H1 (cell line): ENCODE data around the gene CSRP1. TPM values are rescaled to one million over a fixed set of nuclear protein-coding genes. Genes with fewer than 3 reads are reported as not detected.
A peak's percentile ranks its signal among the peaks of the same experiment; 100 is the strongest.

Experiments used
- CTCF ChIA-PET: fragments of 300-600 bp; sonication (Branson Sonifier 250); formaldehyde crosslinking; loops from one replicate; lab custom pipeline; 2021; ENCODE audit not compliant: partially characterized antibody; lab: Charles Lee
- POLR2A ChIA-PET: fragments of 300-600 bp; sonication (Branson Sonifier 250); formaldehyde crosslinking; loops from one replicate; lab custom pipeline; 2021; ENCODE audit warnings: inconsistent platforms; ENCODE audit not compliant: partially characterized antibody; lab: Charles Lee
- DNase-seq, 2 experiments: peaks; one replicate each; pipeline versions ENCODE4 v3.0.0 to v3.0.0-alpha.2; 2010 to 2022; ENCODE audit warnings: low spot score in 2 of 2, low read depth in 1 of 2, mixed read lengths in 1 of 2
- FAIRE-seq: peaks from 2 replicates; lab custom pipeline; 2011; peaks lifted over from hg19 to GRCh38; lab: Jason Lieb, UNC
- H2AFZ ChIP-seq: 2 replicates; pipeline ENCODE4 v1.8.1; 2012; ENCODE audit warnings: low read length, inconsistent platforms
- H2AK5ac ChIP-seq: 2 replicates; pipeline ENCODE4 v1.6.1; 2013; ENCODE audit warnings: low read depth, low read length
- H2BK120ac ChIP-seq: replicated peaks from 2 replicates; pipeline ENCODE3; 2013; ENCODE audit warnings: low read depth, low read length, inconsistent platforms
- H2BK12ac ChIP-seq: 2 replicates; pipeline ENCODE4 v1.6.1; 2013; ENCODE audit warnings: low read depth, low read length
- H2BK15ac ChIP-seq: 2 replicates; pipeline ENCODE4 v1.6.1; 2013; ENCODE audit warnings: low read length
- H2BK20ac ChIP-seq: 2 replicates; pipeline ENCODE4 v1.6.1; 2013; ENCODE audit warnings: low read length
- H2BK5ac ChIP-seq: 2 replicates; pipeline ENCODE4 v1.6.1; 2013; ENCODE audit warnings: low read depth, low read length
- H3K14ac ChIP-seq: 2 replicates; pipeline ENCODE4 v1.6.1; 2013; ENCODE audit warnings: inconsistent platforms; ENCODE audit not compliant: insufficient read length
- H3K18ac ChIP-seq: 2 replicates; pipeline ENCODE4 v1.6.1; 2013; ENCODE audit warnings: low read length; ENCODE audit errors: extremely low read depth
- H3K23ac ChIP-seq: 2 replicates; pipeline ENCODE4 v1.6.1; 2013; ENCODE audit warnings: inconsistent platforms; ENCODE audit not compliant: insufficient read length
- H3K23me2 ChIP-seq: 2 replicates; pipeline ENCODE4 v1.6.1; 2013; ENCODE audit warnings: low read depth, low read length
- H3K27ac ChIP-seq: 2 replicates; pipeline ENCODE4 v1.6.1; 2011; ENCODE audit warnings: low read depth, low read length, inconsistent platforms
- H3K27me3 ChIP-seq, 4 experiments: replicated peaks in 1 of 4; 1 replicate in 1 of 4; 2 replicates in 3 of 4; pipeline versions ENCODE4 v1.6.1 to v1.8.1; 2011 to 2013; ENCODE audit warnings: low read length in 3 of 4, mild to moderate bottlenecking in 3 of 4, inconsistent platforms in 2 of 4, mixed read lengths in 2 of 4, moderate library complexity in 1 of 4; ENCODE audit not compliant: control insufficient read depth in 3 of 4, insufficient read depth in 3 of 4; ENCODE audit errors: extremely low read depth in 1 of 4
- H3K36me3 ChIP-seq, 4 experiments: 2 replicates each; pipeline versions ENCODE4 v1.6.1 to v1.8.1; 2011 to 2013; ENCODE audit warnings: mild to moderate bottlenecking in 4 of 4, low read length in 3 of 4, moderate library complexity in 2 of 4, control low read depth in 1 of 4, inconsistent platforms in 1 of 4; ENCODE audit not compliant: insufficient read depth in 4 of 4, control insufficient read depth in 2 of 4
- H3K4ac ChIP-seq: replicated peaks from 2 replicates; pipeline ENCODE3; 2013; ENCODE audit warnings: low read length, low read depth, mixed read lengths, inconsistent platforms; ENCODE audit not compliant: insufficient read length
- H3K4me1 ChIP-seq, 4 experiments: replicated peaks in 1 of 4; 1 replicate in 1 of 4; 2 replicates in 3 of 4; pipeline versions ENCODE4 v1.6.1 to v1.8.1; 2011 to 2013; ENCODE audit warnings: low read length in 3 of 4, inconsistent platforms in 2 of 4, mixed read lengths in 1 of 4; ENCODE audit not compliant: insufficient read depth in 4 of 4, control insufficient read depth in 3 of 4
- H3K4me2 ChIP-seq, 2 experiments: 2 replicates each; pipeline versions ENCODE4 v1.6.1 to v1.8.1; 2011 to 2013; ENCODE audit warnings: low read depth in 2 of 2, low read length in 2 of 2, control low read depth in 1 of 2, inconsistent platforms in 1 of 2, mild to moderate bottlenecking in 1 of 2; ENCODE audit not compliant: insufficient read depth in 1 of 2
- H3K4me3 ChIP-seq, 4 experiments: fragments of 200-600, 300-600 bp in 1 of 4; sonication (generic), shearing (Covaris generic), sonication (Bioruptor Twin) in 1 of 4; 2 replicates each; pipeline versions ENCODE4 v1.5.1 to v1.8.1; 2011 to 2016; ENCODE audit warnings: low read length in 4 of 4, low read depth in 3 of 4, control low read depth in 2 of 4, inconsistent platforms in 2 of 4, mild to moderate bottlenecking in 2 of 4, mixed read lengths in 1 of 4, moderate library complexity in 1 of 4; ENCODE audit not compliant: insufficient read depth in 2 of 4; ENCODE audit errors: extremely low read depth in 1 of 4
- H3K56ac ChIP-seq: replicated peaks from 2 replicates; pipeline ENCODE3; 2013; ENCODE audit warnings: low read depth, mild to moderate bottlenecking, mixed read lengths, low read length, inconsistent platforms; ENCODE audit not compliant: insufficient read length
- H3K79me1 ChIP-seq: 2 replicates; pipeline ENCODE4 v1.6.1; 2013; ENCODE audit warnings: low read depth, low read length, control low read depth
- H3K79me2 ChIP-seq, 2 experiments: 2 replicates each; pipeline versions ENCODE4 v1.6.1 to v1.8.1; 2012 to 2013; ENCODE audit warnings: low read length in 2 of 2, mild to moderate bottlenecking in 2 of 2, inconsistent platforms in 1 of 2; ENCODE audit not compliant: insufficient read depth in 2 of 2, control insufficient read depth in 1 of 2
- H3K9ac ChIP-seq, 4 experiments: replicated peaks in 1 of 4; 1 replicate in 1 of 4; 2 replicates in 3 of 4; pipeline versions ENCODE4 v1.6.1 to v1.8.1; 2011 to 2013; ENCODE audit warnings: low read depth in 3 of 4, low read length in 3 of 4, control low read depth in 2 of 4, mild to moderate bottlenecking in 2 of 4, moderate library complexity in 2 of 4, inconsistent platforms in 1 of 4; ENCODE audit errors: extremely low read depth in 1 of 4
- H3K9me3 ChIP-seq, 2 experiments: 2 replicates each; pipeline versions ENCODE4 v1.6.1 to v1.8.1; 2012 to 2013; ENCODE audit warnings: mild to moderate bottlenecking in 2 of 2, moderate library complexity in 2 of 2, control low read depth in 1 of 2, inconsistent platforms in 1 of 2, low read depth in 1 of 2, low read length in 1 of 2, mixed read lengths in 1 of 2; ENCODE audit not compliant: insufficient read depth in 2 of 2
- H4K20me1 ChIP-seq, 2 experiments: replicated peaks in 1 of 2; 2 replicates each; pipeline versions ENCODE3 to v1.8.1; 2011 to 2013; ENCODE audit warnings: inconsistent platforms in 2 of 2, low read length in 2 of 2, mild to moderate bottlenecking in 1 of 2; ENCODE audit not compliant: insufficient read depth in 2 of 2, control insufficient read depth in 1 of 2
- H4K5ac ChIP-seq: 2 replicates; pipeline ENCODE4 v1.6.1; 2013; ENCODE audit warnings: low read length, low read depth, mixed read lengths, inconsistent platforms; ENCODE audit not compliant: insufficient read length
- H4K8ac ChIP-seq: 2 replicates; pipeline ENCODE4 v1.8.0; 2013; ENCODE audit warnings: mild to moderate bottlenecking, moderate library complexity, low read length, inconsistent platforms; ENCODE audit not compliant: insufficient read depth; ENCODE audit errors: extremely low read depth
- H4K91ac ChIP-seq: replicated peaks from 2 replicates; pipeline ENCODE3; 2013; ENCODE audit warnings: low read length, mixed read lengths, inconsistent platforms; ENCODE audit not compliant: insufficient read length
- ASH2L ChIP-seq: fragments of 200-600, 300-600 bp; sonication (generic); IDR thresholded peaks from one replicate; pipeline ENCODE4 v1.7.1; 2017; ENCODE audit warnings: low read length
- BCL11A ChIP-seq, 2 experiments: IDR thresholded peaks; one replicate each; pipeline ENCODE4 v1.6.1; 2011; ENCODE audit warnings: low read depth in 2 of 2, low read length in 2 of 2, mild to moderate bottlenecking in 2 of 2
- BRCA1 ChIP-seq: IDR thresholded peaks from 2 replicates; pipeline ENCODE4 v1.6.1; 2012; ENCODE audit warnings: low read depth, low read length, improper control_type of control experiment
- CBX8 ChIP-seq: fragments of 300-800, 300-1000 bp; sonication (generic); IDR thresholded peaks from 2 replicates; pipeline ENCODE4 v1.7.1; 2016; ENCODE audit warnings: low read depth, low read length, borderline replicate concordance
- EP300 ChIP-seq, 2 experiments: IDR thresholded peaks; 1 replicate in 1 of 2; 2 replicates in 1 of 2; pipeline ENCODE4 v1.6.1; 2011 to 2012; ENCODE audit warnings: low read depth in 2 of 2, low read length in 2 of 2, mild to moderate bottlenecking in 2 of 2, borderline replicate concordance in 1 of 2, inconsistent platforms in 1 of 2, moderate library complexity in 1 of 2
- EZH2 ChIP-seq: fragments of 200-600 bp; sonication (generic); IDR thresholded peaks from 2 replicates; pipeline ENCODE4 v1.7.1; 2012; ENCODE audit warnings: low read depth, mild to moderate bottlenecking, moderate library complexity, low read length, inconsistent platforms; ENCODE audit not compliant: severe bottlenecking
- RNF2 ChIP-seq: fragments of 200-900, 300-1000 bp; sonication (generic); IDR thresholded peaks from 2 replicates; pipeline ENCODE4 v1.7.1; 2016; ENCODE audit warnings: borderline replicate concordance, low read depth, mild to moderate bottlenecking, antibody characterized with exemption, low read length; ENCODE audit not compliant: poor library complexity, severe bottlenecking; ENCODE audit errors: missing control alignments
- SUZ12 ChIP-seq: fragments of 200-600 bp; sonication (generic); IDR thresholded peaks from 2 replicates; pipeline ENCODE4 v1.6.1; 2012; ENCODE audit warnings: mild to moderate bottlenecking, inconsistent platforms, low read length, moderate library complexity, mixed read lengths
- TAF7 ChIP-seq: optimal IDR thresholded peaks from 2 replicates; pipeline ENCODE3; 2011; ENCODE audit warnings: low read depth, mild to moderate bottlenecking, inconsistent platforms, low read length, moderate library complexity, borderline replicate concordance
- TCF12 ChIP-seq: IDR thresholded peaks from 2 replicates; pipeline ENCODE4 v1.6.1; 2011; ENCODE audit warnings: low read depth, mild to moderate bottlenecking, low read length
- YY1 ChIP-seq: IDR thresholded peaks from 2 replicates; pipeline ENCODE4 v1.6.1; 2011; ENCODE audit warnings: low read depth, mild to moderate bottlenecking, low read length
- WGBS, 2 experiments: shearing (Covaris generic) in 1 of 2; methylation state at CpG; one replicate each; pipeline versions ENCODE4 v1.1.6 to v1.1.7; 2013 to 2015; ENCODE audit warnings: low lambda C conversion rate in 2 of 2, mixed read lengths in 2 of 2, inconsistent platforms in 1 of 2, low coverage in 1 of 2, missing lambda C conversion rate in 1 of 2; ENCODE audit not compliant: insufficient replicate concordance in 2 of 2, insufficient coverage in 1 of 2, insufficient read length in 1 of 2; ENCODE audit errors: extremely low coverage in 1 of 2, missing lambda C conversion rate in 1 of 2; 5-methylcytosine and 5-hydroxymethylcytosine counted together
- polyA plus RNA-seq, 7 experiments: library from polyadenylated mRNA; depleted of rRNA in 3 of 7; stranded (reverse) in 5 of 7; unstranded in 2 of 7; fragments of >200 nt in 5 of 7; fragments of 200-250 nt in 2 of 7; gene quantifications; 1 replicate in 5 of 7; 2 replicates in 1 of 7; 4 replicates in 1 of 7; pipeline versions ENCODE4 v1.2.1 to v1.2.3, GENCODE V29; 2011 to 2013; ENCODE audit warnings: missing spikeins in 2 of 7, mixed read lengths in 2 of 7
- total RNA-seq: library from RNA; stranded (reverse); fragmentation: NEBNext Ultra II Directional; extraction: Animal tissue kit (Norgen Biotek cat#: 25700); gene quantifications from 2 replicates; pipeline ENCODE4 v1.2.1, GENCODE V29; 2021
- TF ChIP-seq, protein P1 (sequence below): IDR thresholded peaks from 2 replicates; pipeline ENCODE4 v1.6.1; 2012; ENCODE audit warnings: low read length, inconsistent platforms

Gene CSRP1
- total and polyA plus RNA-seq, 2 of the 8 experiments (the other 6 are each of a cell fraction or from before 2014, with no cell fraction given), result 14.2 to 22.3 TPM

DNA sequence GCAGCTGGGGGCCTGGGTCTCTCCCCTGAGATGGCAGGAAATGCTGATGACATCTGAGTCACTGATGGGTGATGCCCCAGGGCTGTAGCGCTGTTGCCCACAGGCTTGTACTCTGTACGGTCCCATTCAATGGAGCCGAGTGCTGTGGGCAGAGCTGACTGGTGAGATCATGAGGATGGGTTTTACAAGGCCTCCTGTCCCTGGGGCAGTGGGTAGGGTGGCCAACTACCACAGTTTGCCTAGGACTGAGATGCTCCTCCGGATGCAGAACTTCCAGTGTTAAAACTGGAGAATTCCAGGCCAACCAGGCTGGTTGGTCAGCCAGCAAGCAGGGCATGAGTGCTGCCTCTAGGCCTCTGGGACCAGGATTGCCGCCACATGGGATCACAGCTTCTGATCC is 47.1 kb downstream of the CSRP1 start:
- Histone ChIP-seq H2BK5ac (no peak overlapping the region), H3K36me3 (no peaks in the 10 kb centered on the region)
- POLR2A ChIA-PET, result interaction anchor here (1.4 kb wide), 2 partner anchors 9 to 41 kb away, joined by 3 to 5 read pairs; partner anchors contain the start of gene PHLDA3
- TF ChIP-seq BRCA1 (no peak), CBX8 (no peak), TCF12 (no peak), SUZ12 (no peak), TAF7 (no peak), EZH2 (no peak), EP300 (IDR thresholded peaks at IDR 0.05; ENCODE audit: borderline replicate concordance in 1 of 2, low read depth in 2 of 2, low read length in 2 of 2) (no peak), ASH2L (no peak), RNF2 (no peak), BCL11A (IDR thresholded peaks at IDR 0.05; ENCODE audit: low read depth in 2 of 2, low read length in 2 of 2) (no peak), YY1 (no peak)
- TF ChIP-seq, protein P1, sequence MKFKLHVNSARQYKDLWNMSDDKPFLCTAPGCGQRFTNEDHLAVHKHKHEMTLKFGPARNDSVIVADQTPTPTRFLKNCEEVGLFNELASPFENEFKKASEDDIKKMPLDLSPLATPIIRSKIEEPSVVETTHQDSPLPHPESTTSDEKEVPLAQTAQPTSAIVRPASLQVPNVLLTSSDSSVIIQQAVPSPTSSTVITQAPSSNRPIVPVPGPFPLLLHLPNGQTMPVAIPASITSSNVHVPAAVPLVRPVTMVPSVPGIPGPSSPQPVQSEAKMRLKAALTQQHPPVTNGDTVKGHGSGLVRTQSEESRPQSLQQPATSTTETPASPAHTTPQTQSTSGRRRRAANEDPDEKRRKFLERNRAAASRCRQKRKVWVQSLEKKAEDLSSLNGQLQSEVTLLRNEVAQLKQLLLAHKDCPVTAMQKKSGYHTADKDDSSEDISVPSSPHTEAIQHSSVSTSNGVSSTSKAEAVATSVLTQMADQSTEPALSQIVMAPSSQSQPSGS, result no peak

More for the DNA sequence above, 47.1 kb downstream of the CSRP1 start:
- Histone ChIP-seq H3K4ac (no peak overlapping the region), H3K79me2 (no peaks in the 10 kb centered on the region), H3K4me3 (no peak overlapping the region), H3K18ac (no peak overlapping the region), H3K4me1 (peaks cover 2 to 12% (median 5%) of the 10 kb centered on the region in 4 experiments), H3K9me3 (no peaks in the 10 kb centered on the region), H3K27me3 (no peaks in the 10 kb centered on the region), H4K91ac (no peak overlapping the region), H2AFZ (no peak overlapping the region), H3K56ac (no peak overlapping the region), H3K23ac (no peak overlapping the region), H4K20me1 (no peaks in the 10 kb centered on the region), H2BK12ac (no peak overlapping the region), H3K27ac (no peak overlapping the region), H4K8ac (no peak overlapping the region), H3K4me2 (no peak overlapping the region), H2BK15ac (0 out of 2 replicates have a peak overlapping the region, but pooled peaks have one; percentile 1), H2BK20ac (no peak overlapping the region), H4K5ac (no peak overlapping the region), H2BK120ac (no peak overlapping the region), H2AK5ac (no peak overlapping the region), H3K23me2 (no peaks in the 10 kb centered on the region), H3K9ac (no peak overlapping the region), H3K14ac (no peak overlapping the region), H3K79me1 (no peaks in the 10 kb centered on the region)
- no peak for DNase-seq
- CTCF ChIA-PET, result interaction anchor here (1.4 to 12.7 kb wide), 8 partner anchors 9 to 74 kb away, joined by 3 to 155 read pairs (median 6); partner anchors contain the start of gene PHLDA3
- no peak for FAIRE-seq
- WGBS, 2 experiments, result 88% methylated on average over 5 of the region's 5 CpGs; no CpG with 5 or more reads in 1 of the 2 experiments
